ENCODE results near the gene HS3ST5.

DNA sequence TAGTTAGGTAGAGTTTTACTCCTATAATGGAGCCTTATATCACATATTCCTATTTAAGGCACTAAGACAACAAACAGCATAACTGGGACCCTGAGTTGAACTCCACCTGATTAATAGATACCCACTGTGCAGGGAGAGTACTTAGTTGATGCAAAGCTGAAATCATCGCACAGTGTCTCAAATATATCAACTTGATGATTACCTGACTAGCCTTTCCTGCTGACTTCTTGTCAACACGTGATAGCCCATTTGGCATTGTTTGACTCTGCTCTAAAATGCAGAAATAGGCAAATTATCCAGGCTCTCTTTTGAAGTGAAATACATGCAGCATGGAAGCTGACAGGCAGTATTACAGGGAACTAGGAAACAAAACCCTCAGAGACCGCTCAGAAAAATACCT, 217.2 kb downstream of the HS3ST5 start:
- TF ChIP-seq, protein P1, sequence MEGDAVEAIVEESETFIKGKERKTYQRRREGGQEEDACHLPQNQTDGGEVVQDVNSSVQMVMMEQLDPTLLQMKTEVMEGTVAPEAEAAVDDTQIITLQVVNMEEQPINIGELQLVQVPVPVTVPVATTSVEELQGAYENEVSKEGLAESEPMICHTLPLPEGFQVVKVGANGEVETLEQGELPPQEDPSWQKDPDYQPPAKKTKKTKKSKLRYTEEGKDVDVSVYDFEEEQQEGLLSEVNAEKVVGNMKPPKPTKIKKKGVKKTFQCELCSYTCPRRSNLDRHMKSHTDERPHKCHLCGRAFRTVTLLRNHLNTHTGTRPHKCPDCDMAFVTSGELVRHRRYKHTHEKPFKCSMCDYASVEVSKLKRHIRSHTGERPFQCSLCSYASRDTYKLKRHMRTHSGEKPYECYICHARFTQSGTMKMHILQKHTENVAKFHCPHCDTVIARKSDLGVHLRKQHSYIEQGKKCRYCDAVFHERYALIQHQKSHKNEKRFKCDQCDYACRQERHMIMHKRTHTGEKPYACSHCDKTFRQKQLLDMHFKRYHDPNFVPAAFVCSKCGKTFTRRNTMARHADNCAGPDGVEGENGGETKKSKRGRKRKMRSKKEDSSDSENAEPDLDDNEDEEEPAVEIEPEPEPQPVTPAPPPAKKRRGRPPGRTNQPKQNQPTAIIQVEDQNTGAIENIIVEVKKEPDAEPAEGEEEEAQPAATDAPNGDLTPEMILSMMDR (IDR thresholded peaks at IDR 0.05) = no peak
- TF ChIP-seq POLR2A (IDR thresholded peaks at IDR 0.05) = no peak
